A549 (cell line): Measurements from ENCODE around the gene SPATA13. TPM values are rescaled to one million over a fixed set of nuclear protein-coding genes. Genes with fewer than 3 reads are reported as not detected.
"Not testable (repeated sequence)": the region's sequence is repeated elsewhere in the genome, so short reads cannot be mapped to it uniquely, and the experiment has no call there.

Experiments used
- ATAC-seq, 2 experiments: fragments of 200-7000 bp in 1 of 2; fragments of >200 bp in 1 of 2; cut with Nextera tagmentation in 1 of 2; cut with Tn5 transposase in 1 of 2; 3 replicates each; pipeline versions ENCODE4 v1.8.0 to v1.9.1; 2018 to 2020; ENCODE audit warnings: mild to moderate bottlenecking in 1 of 2, moderate library complexity in 1 of 2
- CTCF ChIA-PET: fragments of 300-600 bp; sonication (Branson Sonifier 250); formaldehyde crosslinking; extraction: SDS; loops from one replicate; lab custom pipeline; 2021; ENCODE audit warnings: antibody characterized with exemption, inconsistent platforms; lab: Yijun Ruan, JAX
- POLR2A ChIA-PET: fragments of 350-600 bp; formaldehyde crosslinking; extraction: SDS; loops from one replicate; lab custom pipeline; 2021; ENCODE audit warnings: antibody characterized with exemption, inconsistent platforms; lab: Yijun Ruan, JAX
- DNase-seq, 2 experiments: peaks; one replicate each; pipeline versions ENCODE4 v3.0.0 to v3.0.0-alpha.2; 2011 to 2016; ENCODE audit warnings: low read depth in 1 of 2, low spot score in 1 of 2
- FAIRE-seq: peaks from 2 replicates; lab custom pipeline; 2011; peaks lifted over from hg19 to GRCh38; lab: Jason Lieb, UNC
- H3K27ac ChIP-seq, 2 experiments: fragments of >200 bp; sonication (Bioruptor Twin); formaldehyde crosslinking; 3 replicates each; pipeline ENCODE4 v1.5.1; 2016 to 2017
- H3K4me1 ChIP-seq: fragments of >200 bp; sonication (Bioruptor Twin); formaldehyde crosslinking; 3 replicates; pipeline ENCODE4 v1.6.1; 2016
- H3K4me2 ChIP-seq: fragments of >200 bp; sonication (Bioruptor Twin); formaldehyde crosslinking; 3 replicates; pipeline ENCODE4 v1.6.1; 2016
- H3K4me3 ChIP-seq: fragments of >200 bp; sonication (Bioruptor Twin); formaldehyde crosslinking; 3 replicates; pipeline ENCODE4 v1.5.1; 2016
- H3K9me3 ChIP-seq: fragments of >200 bp; sonication (Bioruptor Twin); formaldehyde crosslinking; 3 replicates; pipeline ENCODE4 v1.6.1; 2016
- CBX2 ChIP-seq: fragments of 200-600 bp; sonication (generic); IDR thresholded peaks from 2 replicates; pipeline ENCODE4 v1.6.1; 2016; ENCODE audit warnings: low read depth, mild to moderate bottlenecking, borderline replicate concordance
- CEBPB ChIP-seq, 2 experiments: fragments of >200 bp in 1 of 2; sonication (Bioruptor Twin) in 1 of 2; formaldehyde crosslinking in 1 of 2; IDR thresholded peaks; 2 replicates each; pipeline ENCODE4 v1.6.1; 2012 to 2016
- EHF ChIP-seq: fragments of 250-450 bp; sonication (Bioruptor Pico); IDR thresholded peaks from 2 replicates; pipeline ENCODE4 v1.5.0; 2020; ENCODE audit warnings: mild to moderate bottlenecking
- HES2 ChIP-seq: fragments of >200 bp; sonication (Bioruptor Twin); formaldehyde crosslinking; IDR thresholded peaks from 2 replicates; pipeline ENCODE4 v1.6.1; 2016
- HMGXB4 ChIP-seq: fragments of 250-450 bp; sonication (Bioruptor Pico); IDR thresholded peaks from 2 replicates; pipeline ENCODE4 v1.5.0; 2021; ENCODE audit warnings: mild to moderate bottlenecking, moderate library complexity, borderline replicate concordance
- HOXA7 ChIP-seq: fragments of 250-450 bp; sonication (Bioruptor Pico); IDR thresholded peaks from 2 replicates; pipeline ENCODE4 v1.5.0; 2020; ENCODE audit warnings: mild to moderate bottlenecking, moderate library complexity
- HOXB13 ChIP-seq: fragments of 250-450 bp; sonication (Bioruptor Pico); IDR thresholded peaks from 2 replicates; pipeline ENCODE4 v1.5.0; 2020; ENCODE audit warnings: low read depth, mild to moderate bottlenecking, moderate library complexity
- JUN ChIP-seq, 2 experiments: fragments of >200 bp; sonication (Bioruptor Twin); formaldehyde crosslinking; IDR thresholded peaks; 2 replicates in 1 of 2; 3 replicates in 1 of 2; pipeline ENCODE4 v1.6.1; 2016 to 2017
- KDM5A ChIP-seq: fragments of 200-600 bp; sonication (generic); IDR thresholded peaks from 2 replicates; pipeline ENCODE4 v1.6.1; 2016; ENCODE audit warnings: antibody characterized with exemption, mild to moderate bottlenecking
- MAZ ChIP-seq: fragments of 150-350 bp; IDR thresholded peaks from 2 replicates; pipeline ENCODE4 v1.6.1; 2014; ENCODE audit warnings: antibody characterized with exemption, low read depth, low read length, borderline replicate concordance
- NR3C1 ChIP-seq: fragments of >200 bp; sonication (Bioruptor Twin); formaldehyde crosslinking; IDR thresholded peaks from 3 replicates; pipeline ENCODE4 v1.6.1; 2017
- POLR2AphosphoS2 ChIP-seq: conservative IDR thresholded peaks from 2 replicates; pipeline ENCODE4 v1.6.1; 2012; ENCODE audit warnings: low read length, improper control_type of control experiment, inconsistent platforms
- RCOR1 ChIP-seq: fragments of 150-350 bp; IDR thresholded peaks from 2 replicates; pipeline ENCODE4 v1.6.1; 2014; ENCODE audit warnings: antibody characterized with exemption, low read length, low read depth
- RNF2 ChIP-seq: fragments of 200-600 bp; sonication (generic); IDR thresholded peaks from 2 replicates; pipeline ENCODE4 v1.6.1; 2016; ENCODE audit warnings: low read depth, mild to moderate bottlenecking, antibody characterized with exemption, moderate library complexity, borderline replicate concordance
- SMC3 ChIP-seq: fragments of >200 bp; sonication (Bioruptor Twin); formaldehyde crosslinking; IDR thresholded peaks from 3 replicates; pipeline ENCODE4 v1.6.1; 2018; ENCODE audit warnings: inconsistent platforms
- SREBF2 ChIP-seq: fragments of 450-650 bp; IDR thresholded peaks from 2 replicates; pipeline ENCODE4 v1.6.1; 2014; ENCODE audit warnings: mild to moderate bottlenecking, moderate library complexity
- ZFP36 ChIP-seq: fragments of 450-650 bp; IDR thresholded peaks from 2 replicates; pipeline ENCODE4 v1.6.1; 2014; ENCODE audit warnings: borderline replicate concordance; ENCODE audit not compliant: partially characterized antibody
- ZSCAN20 ChIP-seq: fragments of 250-450 bp; sonication (Bioruptor Pico); IDR thresholded peaks from 2 replicates; pipeline ENCODE4 v1.8.0; 2022; ENCODE audit warnings: mild to moderate bottlenecking, moderate library complexity
- WGBS: methylation state at CpG from one replicate; pipeline ENCODE4 v1.1.6; 2017; ENCODE audit errors: missing lambda C conversion rate; 5-methylcytosine and 5-hydroxymethylcytosine counted together
- polyA plus RNA-seq, 4 experiments: library from polyadenylated mRNA; depleted of rRNA in 3 of 4; stranded (reverse); fragments of >200 nt; fragmentation: RNase III in 1 of 4; extraction: RNeasy Plus Mini Kit Qiagen cat#74134 plus additional on column Dnase treatment in 1 of 4; gene quantifications; 2 replicates in 3 of 4; 3 replicates in 1 of 4; pipeline ENCODE4 v1.2.3, GENCODE V29; 2011 to 2017
- TF ChIP-seq, protein P1 (sequence below): fragments of 200-600 bp; sonication (generic); IDR thresholded peaks from 2 replicates; pipeline ENCODE4 v1.6.1; 2016; ENCODE audit warnings: antibody characterized with exemption, mild to moderate bottlenecking, moderate library complexity

Gene SPATA13
- polyA plus RNA-seq, 2 of the 4 experiments (the other 2 are of a cell fraction), result 3.1 to 6.3 TPM

- CTCF ChIA-PET, result interaction anchor here (1.1 to 1.4 kb wide), 2 partner anchors 12 to 35 kb away, joined by 3 to 4 read pairs; no protein-coding TSS in a partner anchor
- ATAC-seq, result no peak
- no peak overlapping the region for H3K4me2 ChIP-seq
- POLR2A ChIA-PET, result no interaction called here
- H3K4me1 ChIP-seq, result no peaks in the 10 kb centered on the region
- H3K27ac ChIP-seq, result no peak overlapping the region
- no peak for TF ChIP-seq POLR2AphosphoS2
- no peak for TF ChIP-seq ZSCAN20 (CRISPR knock-in tag)
- TF ChIP-seq, protein P1, sequence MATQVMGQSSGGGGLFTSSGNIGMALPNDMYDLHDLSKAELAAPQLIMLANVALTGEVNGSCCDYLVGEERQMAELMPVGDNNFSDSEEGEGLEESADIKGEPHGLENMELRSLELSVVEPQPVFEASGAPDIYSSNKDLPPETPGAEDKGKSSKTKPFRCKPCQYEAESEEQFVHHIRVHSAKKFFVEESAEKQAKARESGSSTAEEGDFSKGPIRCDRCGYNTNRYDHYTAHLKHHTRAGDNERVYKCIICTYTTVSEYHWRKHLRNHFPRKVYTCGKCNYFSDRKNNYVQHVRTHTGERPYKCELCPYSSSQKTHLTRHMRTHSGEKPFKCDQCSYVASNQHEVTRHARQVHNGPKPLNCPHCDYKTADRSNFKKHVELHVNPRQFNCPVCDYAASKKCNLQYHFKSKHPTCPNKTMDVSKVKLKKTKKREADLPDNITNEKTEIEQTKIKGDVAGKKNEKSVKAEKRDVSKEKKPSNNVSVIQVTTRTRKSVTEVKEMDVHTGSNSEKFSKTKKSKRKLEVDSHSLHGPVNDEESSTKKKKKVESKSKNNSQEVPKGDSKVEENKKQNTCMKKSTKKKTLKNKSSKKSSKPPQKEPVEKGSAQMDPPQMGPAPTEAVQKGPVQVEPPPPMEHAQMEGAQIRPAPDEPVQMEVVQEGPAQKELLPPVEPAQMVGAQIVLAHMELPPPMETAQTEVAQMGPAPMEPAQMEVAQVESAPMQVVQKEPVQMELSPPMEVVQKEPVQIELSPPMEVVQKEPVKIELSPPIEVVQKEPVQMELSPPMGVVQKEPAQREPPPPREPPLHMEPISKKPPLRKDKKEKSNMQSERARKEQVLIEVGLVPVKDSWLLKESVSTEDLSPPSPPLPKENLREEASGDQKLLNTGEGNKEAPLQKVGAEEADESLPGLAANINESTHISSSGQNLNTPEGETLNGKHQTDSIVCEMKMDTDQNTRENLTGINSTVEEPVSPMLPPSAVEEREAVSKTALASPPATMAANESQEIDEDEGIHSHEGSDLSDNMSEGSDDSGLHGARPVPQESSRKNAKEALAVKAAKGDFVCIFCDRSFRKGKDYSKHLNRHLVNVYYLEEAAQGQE, result no peak
- TF ChIP-seq JUN (IDR thresholded peaks at IDR 0.05), result no peak
- TF ChIP-seq MAZ, result no peak
- TF ChIP-seq KDM5A, result no peak
- no peak for TF ChIP-seq SMC3
- TF ChIP-seq RNF2, result no peak
- TF ChIP-seq RCOR1, result no peak
- TF ChIP-seq CEBPB (IDR thresholded peaks at IDR 0.05), result no peak
- no peak for TF ChIP-seq CBX2
- TF ChIP-seq, all 56 proteins: peak for 0
- Histone ChIP-seq H3K4me3 (no peak overlapping the region), H3K9me3 (no peaks in the 10 kb centered on the region)
- DNase-seq (no peak), FAIRE-seq (no peak)
- WGBS, result 63% methylated on average over 5 of the region's 5 CpGs
Observed at GRCh38 chr13:24118576-24118975, 41.9 kb upstream of the SPATA13 start.

- CTCF ChIA-PET, result interaction anchor here (0.7 to 1.1 kb wide), 2 partner anchors 34 to 66 kb away, joined by 3 read pairs; no protein-coding TSS in a partner anchor
- 71% methylated on average over 11 of the region's 11 CpGs for WGBS
- no peak overlapping the region for H3K4me2 ChIP-seq
- no peaks in the 10 kb centered on the region for H3K4me1 ChIP-seq
- TF ChIP-seq NR3C1 (no peak), HOXA7 (no peak), KDM5A (no peak), HOXB13 (CRISPR knock-in tag) (no peak), SREBF2 (no peak), HMGXB4 (CRISPR knock-in tag) (no peak), CEBPB (IDR thresholded peaks at IDR 0.05) (no peak), HES2 (no peak), ZFP36 (no peak), EHF (CRISPR knock-in tag) (no peak)
- TF ChIP-seq, all 56 proteins: peak for 0
- ATAC-seq (no peak), FAIRE-seq (no peak), DNase-seq (no peak)
- Histone ChIP-seq H3K4me3 (no peak overlapping the region), H3K27ac (no peak overlapping the region), H3K9me3 (no peaks in the 10 kb centered on the region)
- POLR2A ChIA-PET, result no interaction called here
Observed at GRCh38 chr13:24119626-24120508, 40.7 kb upstream of the SPATA13 start.

GRCh38 chr13:24122045-24122444 is 38.5 kb upstream of the SPATA13 start:
- WGBS, result 54% methylated on average over 4 of the region's 4 CpGs
- POLR2A ChIA-PET, FAIRE-seq, H3K27ac ChIP-seq, DNase-seq, CTCF ChIA-PET, H3K4me2 ChIP-seq, ATAC-seq, H3K4me3 ChIP-seq, H3K4me1 ChIP-seq, H3K9me3 ChIP-seq: not testable (repeated sequence)
